ENCODE measurements around the gene MPND. TPM values are rescaled to one million over a fixed set of nuclear protein-coding genes. Genes with fewer than 3 reads are reported as not detected.

MPND gene
- total RNA-seq, 4 donors from 2014 or later, result 5.3 to 9.2 (median 7.6) TPM

GRCh38 chr19:4350111-4350510 is 6.7 kb downstream of the MPND start:
- TF ChIP-seq CTCF (IDR thresholded peaks at IDR 0.05) (no peak), POLR2A (IDR thresholded peaks at IDR 0.05; ENCODE audit: low read depth) (no peak), POLR2AphosphoS5 (IDR thresholded peaks at IDR 0.05) (no peak), EP300 (IDR thresholded peaks at IDR 0.05) (no peak)
- 92% methylated on average over 8 of the region's 8 CpGs for WGBS
- Histone ChIP-seq H3K36me3 (peaks cover 0 to 50% (median 26%) of the 10 kb centered on the region in 4 donors), H3K9me3 (no peaks in the 10 kb centered on the region), H3K4me3 (no peak overlapping the region), H3K27me3 (no peaks in the 10 kb centered on the region), H3K27ac (replicated peaks in 1 of 4) (no peak overlapping the region), H3K4me1 (peaks cover 0 to 7% (median 2%) of the 10 kb centered on the region in 4 donors)
- intact Hi-C loops (cut with DNase I), result no loop called here
- DNase-seq (ENCODE audit: extremely low spot score), result no peak

DNA sequence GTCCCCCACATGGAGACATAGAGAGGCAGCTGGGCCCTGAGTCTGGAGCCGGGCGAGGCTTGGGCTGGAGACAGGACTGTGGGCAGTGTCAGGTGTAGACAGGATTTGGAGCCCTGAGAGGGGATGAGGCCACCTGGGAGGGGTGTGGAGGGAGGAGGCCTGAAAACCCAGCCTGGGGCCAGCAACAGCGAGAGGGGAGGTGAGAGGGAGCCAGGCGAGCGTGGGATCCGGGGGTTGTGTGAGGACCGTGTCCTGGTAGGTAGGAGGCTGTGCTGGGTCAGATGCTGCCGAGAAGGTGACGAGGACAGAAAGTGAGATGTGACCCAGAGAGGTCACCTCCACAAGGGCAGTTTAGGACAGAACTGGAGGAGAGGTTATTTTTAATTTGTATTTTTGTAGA is 7.4 kb downstream of the MPND start:
- TF ChIP-seq CTCF (IDR thresholded peaks at IDR 0.05) (no peak), POLR2A (IDR thresholded peaks at IDR 0.05; ENCODE audit: low read depth) (no peak), POLR2AphosphoS5 (IDR thresholded peaks at IDR 0.05) (no peak), EP300 (IDR thresholded peaks at IDR 0.05) (no peak)
- 94% methylated on average over 9 of the region's 9 CpGs for WGBS
- Histone ChIP-seq H3K4me1 (peaks cover 0 to 5% (median under 1%) of the 10 kb centered on the region in 4 donors), H3K27ac (replicated peaks in 1 of 4) (no peak overlapping the region), H3K27me3 (no peaks in the 10 kb centered on the region), H3K36me3 (peaks cover 0 to 51% (median 26%) of the 10 kb centered on the region in 4 donors), H3K4me3 (no peak overlapping the region), H3K9me3 (no peaks in the 10 kb centered on the region)
- intact Hi-C loops (cut with DNase I), result no loop called here
- no peak for DNase-seq (ENCODE audit: extremely low spot score)

DNA sequence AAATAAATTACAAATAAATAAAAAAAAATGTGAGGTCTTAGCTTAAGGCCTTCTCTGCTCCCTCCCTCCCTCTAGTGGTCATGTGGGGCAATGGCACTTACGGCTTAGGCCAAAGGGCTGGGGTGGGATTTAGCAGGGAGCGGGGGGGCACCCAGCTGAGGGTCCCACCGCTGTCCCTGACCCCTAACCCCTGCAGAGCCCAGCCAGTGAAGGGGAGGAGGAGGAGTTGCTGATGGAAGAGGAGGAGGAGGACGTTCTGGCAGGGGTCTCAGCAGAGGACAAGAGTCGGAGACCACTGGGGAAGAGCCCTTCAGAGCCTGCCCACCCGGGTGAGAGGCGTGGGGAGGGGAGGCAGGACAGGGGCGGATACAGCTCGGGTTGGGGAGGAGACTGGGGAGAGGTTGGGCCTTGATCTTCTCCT is 9.3 kb downstream of the MPND start:
- Histone ChIP-seq H3K9me3 (no peaks in the 10 kb centered on the region), H3K4me1 (peaks cover 0 to 5% (median 0%) of the 10 kb centered on the region in 4 donors), H3K27ac (replicated peaks in 1 of 4) (peak overlapping the region in 1 of 4 donors; percentile 1), H3K36me3 (peaks cover 0 to 42% (median 20%) of the 10 kb centered on the region in 4 donors), H3K27me3 (no peaks in the 10 kb centered on the region), H3K4me3 (no peak overlapping the region)
- intact Hi-C loops (cut with DNase I), result loop anchor here (2.0 kb wide), 1 partner anchor 86 kb away; no protein-coding TSS in a partner anchor
- 42% methylated on average over 8 of the region's 9 CpGs for WGBS
- DNase-seq (ENCODE audit: extremely low spot score), result no peak
- TF ChIP-seq CTCF (IDR thresholded peaks at IDR 0.05), result peak; percentile 40 to 94 (median 60)
- no peak for TF ChIP-seq POLR2A (IDR thresholded peaks at IDR 0.05; ENCODE audit: low read depth)

DNA sequence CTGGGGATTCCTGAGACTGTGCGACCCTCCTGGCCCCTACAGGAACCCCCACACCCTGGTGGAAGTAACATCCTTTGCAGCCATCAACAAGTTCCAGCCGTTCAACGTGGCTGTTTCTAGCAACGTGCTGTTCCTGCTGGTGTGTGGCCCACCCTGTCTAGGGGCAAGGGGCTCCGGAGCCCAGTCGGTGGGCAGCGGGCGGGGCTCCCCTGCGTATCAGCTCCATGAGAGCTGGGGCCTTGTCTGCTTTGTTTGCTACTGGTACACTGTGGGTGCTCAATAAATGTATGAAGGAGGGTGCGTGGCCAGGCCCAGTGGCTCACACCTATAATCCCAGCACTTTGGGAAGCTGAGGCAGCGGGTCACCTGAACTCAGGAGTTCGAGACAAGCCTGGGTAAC is 10.9 kb downstream of the MPND start:
- Histone ChIP-seq H3K27ac (replicated peaks in 1 of 4) (no peak overlapping the region), H3K4me1 (peaks cover 0 to 5% (median 0%) of the 10 kb centered on the region in 4 donors), H3K9me3 (no peaks in the 10 kb centered on the region), H3K27me3 (no peaks in the 10 kb centered on the region), H3K4me3 (no peak overlapping the region), H3K36me3 (peaks cover under 1 to 45% (median 25%) of the 10 kb centered on the region in 4 donors)
- WGBS, result 100% methylated on average over 4 of the region's 12 CpGs
- intact Hi-C loops (cut with DNase I), result no loop called here
- TF ChIP-seq POLR2AphosphoS5 (IDR thresholded peaks at IDR 0.05), result no peak
- no peak for TF ChIP-seq CTCF (IDR thresholded peaks at IDR 0.05)
- no peak for TF ChIP-seq POLR2A (IDR thresholded peaks at IDR 0.05; ENCODE audit: low read depth)
- TF ChIP-seq EP300 (IDR thresholded peaks at IDR 0.05), result no peak
- no peak for DNase-seq (ENCODE audit: extremely low spot score)

DNA sequence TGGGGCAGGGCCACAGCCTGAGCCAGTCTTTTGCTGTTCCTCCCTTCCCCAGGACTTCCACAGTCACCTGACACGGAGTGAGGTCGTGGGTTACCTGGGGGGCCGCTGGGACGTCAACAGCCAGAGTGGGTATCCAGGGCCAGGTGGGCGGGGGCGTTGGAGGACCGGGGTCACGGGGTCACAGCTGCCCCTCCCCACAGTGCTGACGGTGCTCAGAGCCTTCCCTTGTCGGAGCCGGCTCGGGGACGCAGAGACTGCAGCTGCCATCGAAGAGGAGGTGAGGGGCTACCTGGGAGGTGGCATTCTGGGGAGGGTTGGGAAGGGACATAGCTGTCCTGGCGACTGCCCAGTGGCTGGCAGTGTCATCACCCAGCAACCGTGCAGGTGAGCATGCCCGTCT is 11.5 kb downstream of the MPND start:
- no peaks in the 10 kb centered on the region for H3K9me3 ChIP-seq
- TF ChIP-seq CTCF (IDR thresholded peaks at IDR 0.05) (no peak), EP300 (IDR thresholded peaks at IDR 0.05) (no peak), POLR2A (IDR thresholded peaks at IDR 0.05; ENCODE audit: low read depth) (no peak), POLR2AphosphoS5 (IDR thresholded peaks at IDR 0.05) (no peak)
- peaks cover 6 to 51% (median 31%) of the 10 kb centered on the region in 4 donors for H3K36me3 ChIP-seq
- H3K4me3 ChIP-seq, result no peak overlapping the region
- H3K4me1 ChIP-seq, result peaks cover 0 to 10% (median 2%) of the 10 kb centered on the region in 4 donors
- no peak for DNase-seq (ENCODE audit: extremely low spot score)
- 83% methylated on average over 13 of the region's 17 CpGs for WGBS
- H3K27me3 ChIP-seq, result no peaks in the 10 kb centered on the region
- H3K27ac ChIP-seq (replicated peaks in 1 of 4), result no peak overlapping the region
- intact Hi-C loops (cut with DNase I), result no loop called here

Measured in esophagus muscularis mucosa (tissue), 4 donors.